H54 (cell line): Measurements from ENCODE around the gene KIAA1755.
A peak's percentile ranks its signal among the peaks of the same experiment; 100 is the strongest.

Experiments used
- DNase-seq: peaks from one replicate; pipeline ENCODE4 v3.0.0; 2011; ENCODE audit warnings: low spot score, mixed read lengths; ENCODE audit not compliant: insufficient read length
- FAIRE-seq: peaks from 3 replicates; lab custom pipeline; 2011; peaks lifted over from hg19 to GRCh38; lab: Jason Lieb, UNC
- POLR2A ChIP-seq: IDR thresholded peaks from 2 replicates; pipeline ENCODE4 v1.6.1; 2011; ENCODE audit warnings: low read depth, mild to moderate bottlenecking, low read length

The KIAA1755 gene

GRCh38 chr20:38184101-38184500 is 76.4 kb downstream of the KIAA1755 start:
- FAIRE-seq (no peak), DNase-seq (no peak)
- no peak for TF ChIP-seq POLR2A

- no peak for FAIRE-seq
- no peak for TF ChIP-seq POLR2A
- no peak for DNase-seq
Observed at GRCh38 chr20:38181971-38182370, 78.6 kb downstream of the KIAA1755 start.

GRCh38 chr20:38181207-38181801 is 79.2 kb downstream of the KIAA1755 start:
- FAIRE-seq = no peak
- TF ChIP-seq POLR2A = no peak

GRCh38 chr20:38180781-38181180 is 79.8 kb downstream of the KIAA1755 start:
- no peak for TF ChIP-seq POLR2A
- no peak for DNase-seq
- no peak for FAIRE-seq

More at GRCh38 chr20:38181207-38181801, 79.2 kb downstream of the KIAA1755 start:
- DNase-seq = no peak

- DNase-seq = no peak
- no peak for TF ChIP-seq POLR2A
- no peak for FAIRE-seq
Observed at GRCh38 chr20:38179846-38180245, 80.7 kb downstream of the KIAA1755 start.

- FAIRE-seq (no peak), DNase-seq (no peak)
- TF ChIP-seq POLR2A = no peak
Observed at GRCh38 chr20:38178581-38178980, 82.0 kb downstream of the KIAA1755 start.

- no peak for DNase-seq
- no peak for FAIRE-seq
Observed at GRCh38 chr20:38178065-38178491, 82.5 kb downstream of the KIAA1755 start.

GRCh38 chr20:38177201-38177600 is 83.3 kb downstream of the KIAA1755 start:
- DNase-seq = no peak
- FAIRE-seq = no peak
- no peak for TF ChIP-seq POLR2A

More at GRCh38 chr20:38178065-38178491, 82.5 kb downstream of the KIAA1755 start:
- no peak for TF ChIP-seq POLR2A

- TF ChIP-seq POLR2A = no peak
- no peak for DNase-seq
- FAIRE-seq = no peak
Observed at GRCh38 chr20:38175304-38176180, 85.0 kb downstream of the KIAA1755 start.

GRCh38 chr20:38173237-38174156 is 87.0 kb downstream of the KIAA1755 start:
- FAIRE-seq = peak; percentile 82
- TF ChIP-seq POLR2A = no peak
- DNase-seq = peak; percentile 85

- no peak for FAIRE-seq
- no peak for TF ChIP-seq POLR2A
- DNase-seq = no peak
Observed at GRCh38 chr20:38172408-38172807, 88.1 kb downstream of the KIAA1755 start.

- no peak for DNase-seq
- FAIRE-seq = no peak
- TF ChIP-seq POLR2A = no peak
Observed at GRCh38 chr20:38171675-38172043, 88.9 kb downstream of the KIAA1755 start.

- no peak for TF ChIP-seq POLR2A
- FAIRE-seq = no peak
- DNase-seq = no peak
Observed at GRCh38 chr20:38170826-38171674, 89.5 kb downstream of the KIAA1755 start.
